ES-I3 (cell line): ENCODE results near the gene MEP1B.
A peak's percentile ranks its signal among the peaks of the same experiment; 100 is the strongest.
"Not testable (repeated sequence)": the region's sequence is repeated elsewhere in the genome, so short reads cannot be mapped to it uniquely, and the experiment has no call there.

Experiments used
- H3K36me3 ChIP-seq: 2 replicates; pipeline ENCODE4 v1.6.1; 2013; ENCODE audit warnings: mild to moderate bottlenecking, low read length, control low read depth, moderate library complexity; ENCODE audit not compliant: insufficient read depth
- H3K4me1 ChIP-seq: 2 replicates; pipeline ENCODE4 v1.6.1; 2013; ENCODE audit warnings: mild to moderate bottlenecking, control low read depth, low read length; ENCODE audit not compliant: insufficient read depth
- H3K9ac ChIP-seq: 2 replicates; pipeline ENCODE4 v1.6.1; 2013; ENCODE audit warnings: low read depth, mild to moderate bottlenecking, low read length, moderate library complexity
- H3K9me3 ChIP-seq: 2 replicates; pipeline ENCODE4 v1.6.1; 2013; ENCODE audit warnings: mild to moderate bottlenecking, low read length, moderate library complexity; ENCODE audit not compliant: control insufficient read depth, insufficient read depth

The MEP1B gene

GRCh38 chr18:32189790-32190189, at the start of gene MEP1B:
Gene MEP1B (plus strand): TSS chr18:32190039. CDS start chr18:32190071, 32 bp downstream.
- Histone ChIP-seq H3K36me3 (no peaks in the 10 kb centered on the region), H3K4me1 (no peaks in the 10 kb centered on the region), H3K9me3 (no peaks in the 10 kb centered on the region), H3K9ac (no peak within 1 kb of the TSS)

GRCh38 chr18:32148185-32148870, 41.5 kb upstream of the MEP1B start:
- Histone ChIP-seq H3K36me3 (no peaks in the 10 kb centered on the region), H3K9ac (no peak overlapping the region), H3K9me3 (no peaks in the 10 kb centered on the region), H3K4me1 (no peaks in the 10 kb centered on the region)

- no peak overlapping the region for H3K9ac ChIP-seq
- no peaks in the 10 kb centered on the region for H3K9me3 ChIP-seq
- H3K4me1 ChIP-seq: no peaks in the 10 kb centered on the region
- no peaks in the 10 kb centered on the region for H3K36me3 ChIP-seq
Observed at GRCh38 chr18:32152705-32153448, 37.0 kb upstream of the MEP1B start.

- no peaks in the 10 kb centered on the region for H3K9me3 ChIP-seq
- no peaks in the 10 kb centered on the region for H3K36me3 ChIP-seq
- no peaks in the 10 kb centered on the region for H3K4me1 ChIP-seq
- H3K9ac ChIP-seq: no peak overlapping the region
Observed at GRCh38 chr18:32156855-32157254, 33.0 kb upstream of the MEP1B start.

- H3K36me3 ChIP-seq: no peaks in the 10 kb centered on the region
- no peak overlapping the region for H3K9ac ChIP-seq
- no peaks in the 10 kb centered on the region for H3K9me3 ChIP-seq
- H3K4me1 ChIP-seq: no peaks in the 10 kb centered on the region
Observed at GRCh38 chr18:32157580-32157979, 32.3 kb upstream of the MEP1B start.

- H3K4me1 ChIP-seq: no peaks in the 10 kb centered on the region
- H3K9me3 ChIP-seq: no peaks in the 10 kb centered on the region
- peak overlapping the region; percentile 17; the same call in 1 of the 2 replicates for H3K9ac ChIP-seq
- H3K36me3 ChIP-seq: no peaks in the 10 kb centered on the region
Observed at GRCh38 chr18:32158108-32158624, 31.7 kb upstream of the MEP1B start.

- H3K36me3 ChIP-seq, H3K4me1 ChIP-seq, H3K9me3 ChIP-seq: not testable (repeated sequence)
- peak overlapping the region; percentile 17; the same call in 1 of the 2 replicates for H3K9ac ChIP-seq
Observed at GRCh38 chr18:32158631-32159030, 31.2 kb upstream of the MEP1B start.

- Histone ChIP-seq H3K4me1 (no peaks in the 10 kb centered on the region), H3K9me3 (no peaks in the 10 kb centered on the region), H3K9ac (no peak overlapping the region), H3K36me3 (no peaks in the 10 kb centered on the region)
Observed at GRCh38 chr18:32160547-32160946, 29.3 kb upstream of the MEP1B start.

GRCh38 chr18:32167980-32168730, 21.7 kb upstream of the MEP1B start:
- H3K36me3 ChIP-seq: no peaks in the 10 kb centered on the region

GRCh38 chr18:32173654-32174053, 16.2 kb upstream of the MEP1B start:
- Histone ChIP-seq H3K9me3 (no peaks in the 10 kb centered on the region; the same call in 1 of the 2 replicates), H3K4me1 (no peaks in the 10 kb centered on the region), H3K36me3 (no peaks in the 10 kb centered on the region), H3K9ac (no peak overlapping the region)

More at GRCh38 chr18:32167980-32168730, 21.7 kb upstream of the MEP1B start:
- Histone ChIP-seq H3K9me3 (no peaks in the 10 kb centered on the region), H3K9ac (no peak overlapping the region), H3K4me1 (no peaks in the 10 kb centered on the region)

- H3K4me1 ChIP-seq: no peaks in the 10 kb centered on the region
- no peak overlapping the region for H3K9ac ChIP-seq
- H3K36me3 ChIP-seq: no peaks in the 10 kb centered on the region
- no peaks in the 10 kb centered on the region; the same call in 1 of the 2 replicates for H3K9me3 ChIP-seq
Observed at GRCh38 chr18:32174719-32175118, 15.1 kb upstream of the MEP1B start.

- no peaks in the 10 kb centered on the region; the same call in 1 of the 2 replicates for H3K9me3 ChIP-seq
- no peak overlapping the region for H3K9ac ChIP-seq
- H3K4me1 ChIP-seq: no peaks in the 10 kb centered on the region
- no peaks in the 10 kb centered on the region for H3K36me3 ChIP-seq
Observed at GRCh38 chr18:32175265-32175664, 14.6 kb upstream of the MEP1B start.

GRCh38 chr18:32176745-32177144, 13.1 kb upstream of the MEP1B start:
- H3K36me3 ChIP-seq, H3K9me3 ChIP-seq, H3K9ac ChIP-seq, H3K4me1 ChIP-seq: not testable (repeated sequence)

GRCh38 chr18:32177530-32177929, 12.3 kb upstream of the MEP1B start:
- H3K36me3 ChIP-seq: no peaks in the 10 kb centered on the region
- no peak overlapping the region for H3K9ac ChIP-seq

More at GRCh38 chr18:32177530-32177929, 12.3 kb upstream of the MEP1B start:
- no peaks in the 10 kb centered on the region; the same call in 1 of the 2 replicates for H3K9me3 ChIP-seq
- no peaks in the 10 kb centered on the region for H3K4me1 ChIP-seq
